Mesodermal cell (in vitro differentiated cells): Measurements from ENCODE around the gene PEAR1.

ENCODE experiments used
- H3K27ac ChIP-seq: 2 replicates; pipeline ENCODE4 v1.7.0; 2013; ENCODE audit warnings: mild to moderate bottlenecking, low read depth, low read length, moderate library complexity; ENCODE audit not compliant: severe bottlenecking
- H3K36me3 ChIP-seq: 2 replicates; pipeline ENCODE4 v1.7.1; 2013; ENCODE audit warnings: mild to moderate bottlenecking, low read length, moderate library complexity; ENCODE audit not compliant: control insufficient read depth, insufficient read depth
- H3K4me1 ChIP-seq: one replicate; pipeline ENCODE4 v1.7.1; 2013; ENCODE audit warnings: mild to moderate bottlenecking, low read length; ENCODE audit not compliant: insufficient read depth, control insufficient read depth, poor library complexity, severe bottlenecking
- H3K4me3 ChIP-seq: 2 replicates; pipeline ENCODE4 v1.7.0; 2013; ENCODE audit warnings: low read length, control low read depth, mild to moderate bottlenecking; ENCODE audit not compliant: insufficient read depth, poor library complexity, severe bottlenecking; ENCODE audit errors: extremely low read depth
- H3K9me3 ChIP-seq: 2 replicates; pipeline ENCODE4 v1.7.1; 2013; ENCODE audit warnings: mild to moderate bottlenecking, low read length, moderate library complexity; ENCODE audit not compliant: control insufficient read depth
- WGBS, 2 experiments: methylation state at CpG; one replicate each; pipeline ENCODE4 v1.1.5; 2013; ENCODE audit warnings: missing lambda C conversion rate in 2 of 2; ENCODE audit not compliant: insufficient coverage in 2 of 2; 5-methylcytosine and 5-hydroxymethylcytosine counted together

PEAR1 gene

DNA sequence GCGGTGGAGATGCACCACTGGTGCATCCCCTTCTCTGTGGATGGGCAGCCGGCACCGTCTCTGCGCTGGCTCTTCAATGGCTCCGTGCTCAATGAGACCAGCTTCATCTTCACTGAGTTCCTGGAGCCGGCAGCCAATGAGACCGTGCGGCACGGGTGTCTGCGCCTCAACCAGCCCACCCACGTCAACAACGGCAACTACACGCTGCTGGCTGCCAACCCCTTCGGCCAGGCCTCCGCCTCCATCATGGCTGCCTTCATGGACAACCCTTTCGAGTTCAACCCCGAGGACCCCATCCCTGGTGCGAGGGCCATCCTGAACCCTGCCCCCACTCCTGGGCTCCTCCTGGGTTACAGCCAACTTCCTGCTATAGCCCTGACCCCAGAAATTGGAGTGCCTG lies 19.9 kb upstream of the PEAR1 start:
- no peak overlapping the region for H3K4me3 ChIP-seq
- 97 to 98% methylated on average over 13 to 18 of the region's 18 CpGs for WGBS, 2 experiments
- H3K36me3 ChIP-seq: no peaks in the 10 kb centered on the region
- H3K4me1 ChIP-seq: no peaks in the 10 kb centered on the region
- no peaks in the 10 kb centered on the region for H3K9me3 ChIP-seq
- no peak overlapping the region for H3K27ac ChIP-seq

DNA sequence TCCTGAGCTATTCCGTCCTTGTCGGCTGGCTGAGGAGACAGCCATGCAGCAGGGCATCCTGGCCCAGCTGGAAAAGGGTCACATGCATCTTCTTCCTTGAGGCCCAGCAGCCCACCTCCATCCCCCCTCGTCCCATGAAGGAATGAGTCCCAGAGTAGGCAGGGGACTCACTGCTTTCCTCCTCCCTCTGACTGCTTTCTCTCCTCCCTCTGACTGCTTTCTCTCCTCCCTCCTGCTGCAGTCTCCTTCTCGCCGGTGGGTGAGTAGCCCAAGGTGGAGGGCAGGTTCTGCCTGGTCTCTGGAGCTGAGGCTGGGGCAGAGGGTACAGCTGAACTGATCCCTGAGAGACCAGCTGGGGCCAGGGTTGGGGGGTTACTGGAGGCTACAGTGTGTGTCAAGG lies 19.4 kb upstream of the PEAR1 start:
- no peaks in the 10 kb centered on the region for H3K9me3 ChIP-seq
- 85 to 93% methylated on average over 2 to 3 of the region's 5 CpGs for WGBS, 2 experiments
- H3K27ac ChIP-seq: no peak overlapping the region
- H3K4me3 ChIP-seq: no peak overlapping the region
- H3K36me3 ChIP-seq: no peaks in the 10 kb centered on the region
- H3K4me1 ChIP-seq: no peaks in the 10 kb centered on the region

DNA sequence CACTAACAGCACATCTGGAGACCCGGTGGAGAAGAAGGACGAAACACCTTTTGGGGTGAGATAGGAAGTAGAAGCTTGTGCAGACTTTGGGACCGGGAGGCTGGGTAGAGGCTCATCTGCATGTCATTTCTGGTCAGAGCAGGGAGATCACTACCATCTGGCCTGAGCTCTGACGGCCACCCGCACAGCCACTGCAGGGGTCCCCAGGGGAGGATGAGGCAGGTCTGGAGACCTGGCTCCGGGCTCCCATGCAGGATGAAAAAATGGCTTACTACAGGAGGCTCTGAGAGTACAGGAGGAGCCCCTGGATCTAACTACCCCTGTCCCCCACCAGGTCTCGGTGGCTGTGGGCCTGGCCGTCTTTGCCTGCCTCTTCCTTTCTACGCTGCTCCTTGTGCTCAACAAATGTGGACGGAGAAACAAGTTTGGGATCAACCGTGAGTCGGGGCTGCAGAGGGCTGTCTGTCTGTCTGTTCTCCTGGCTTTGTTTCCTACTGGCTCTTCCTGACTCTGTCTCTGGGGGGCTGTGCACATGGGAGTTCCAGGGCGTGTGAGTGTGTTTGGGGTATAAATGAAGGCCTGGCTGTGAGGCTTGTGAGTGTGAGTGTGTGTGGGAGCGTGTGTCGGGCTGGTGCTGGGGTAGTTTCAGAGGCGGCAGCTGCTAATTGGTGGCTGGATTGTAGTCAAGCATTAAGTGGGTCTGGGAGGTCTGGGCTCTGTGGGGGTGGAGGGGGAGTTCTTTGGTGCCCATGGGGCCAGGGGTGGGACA lies 18.8 kb upstream of the PEAR1 start:
- 84 to 86% methylated on average over 10 to 11 of the region's 16 CpGs for WGBS, 2 experiments

DNA sequence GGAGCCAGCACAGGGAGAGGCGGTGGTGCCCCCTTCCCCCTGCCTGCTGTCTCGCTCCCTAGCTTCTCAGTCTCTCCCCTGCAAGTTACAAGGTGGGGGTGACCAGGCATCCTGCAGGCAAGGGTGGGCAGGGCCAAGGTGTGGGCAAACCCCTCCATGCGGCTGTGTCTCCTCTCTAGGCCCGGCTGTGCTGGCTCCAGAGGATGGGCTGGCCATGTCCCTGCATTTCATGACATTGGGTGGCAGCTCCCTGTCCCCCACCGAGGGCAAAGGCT lies 18.2 kb upstream of the PEAR1 start:
- Histone ChIP-seq H3K27ac (no peak overlapping the region), H3K36me3 (no peaks in the 10 kb centered on the region), H3K4me3 (no peak overlapping the region), H3K4me1 (no peaks in the 10 kb centered on the region), H3K9me3 (no peaks in the 10 kb centered on the region)
- 82 to 88% methylated on average over 3 to 4 of the region's 5 CpGs for WGBS, 2 experiments

More for the DNA sequence above, 18.8 kb upstream of the PEAR1 start:
- H3K9me3 ChIP-seq: no peaks in the 10 kb centered on the region
- no peak overlapping the region for H3K27ac ChIP-seq
- H3K4me1 ChIP-seq: no peaks in the 10 kb centered on the region
- H3K36me3 ChIP-seq: no peaks in the 10 kb centered on the region
- no peak overlapping the region for H3K4me3 ChIP-seq

DNA sequence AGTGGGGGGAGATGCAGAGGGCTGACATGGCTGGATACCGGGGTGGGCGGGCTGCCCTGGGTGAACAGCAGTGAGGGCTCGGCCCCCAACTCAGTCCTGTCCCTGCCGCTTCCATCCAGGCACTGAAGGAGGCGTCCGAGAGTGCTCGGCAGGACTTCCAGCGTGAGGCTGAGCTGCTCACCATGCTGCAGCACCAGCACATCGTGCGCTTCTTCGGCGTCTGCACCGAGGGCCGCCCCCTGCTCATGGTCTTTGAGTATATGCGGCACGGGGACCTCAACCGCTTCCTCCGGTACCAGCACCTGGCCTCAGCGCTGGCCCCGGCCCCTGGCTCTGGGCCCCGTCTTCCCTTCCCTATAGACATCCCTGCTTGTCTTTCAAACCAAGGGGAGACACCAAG lies 17.2 kb upstream of the PEAR1 start:
- Histone ChIP-seq H3K36me3 (no peaks in the 10 kb centered on the region), H3K27ac (no peak overlapping the region), H3K4me3 (no peak overlapping the region), H3K4me1 (no peaks in the 10 kb centered on the region), H3K9me3 (no peaks in the 10 kb centered on the region)
- WGBS, 2 experiments: 41 to 46% methylated on average over 16 to 17 of the region's 21 CpGs

DNA sequence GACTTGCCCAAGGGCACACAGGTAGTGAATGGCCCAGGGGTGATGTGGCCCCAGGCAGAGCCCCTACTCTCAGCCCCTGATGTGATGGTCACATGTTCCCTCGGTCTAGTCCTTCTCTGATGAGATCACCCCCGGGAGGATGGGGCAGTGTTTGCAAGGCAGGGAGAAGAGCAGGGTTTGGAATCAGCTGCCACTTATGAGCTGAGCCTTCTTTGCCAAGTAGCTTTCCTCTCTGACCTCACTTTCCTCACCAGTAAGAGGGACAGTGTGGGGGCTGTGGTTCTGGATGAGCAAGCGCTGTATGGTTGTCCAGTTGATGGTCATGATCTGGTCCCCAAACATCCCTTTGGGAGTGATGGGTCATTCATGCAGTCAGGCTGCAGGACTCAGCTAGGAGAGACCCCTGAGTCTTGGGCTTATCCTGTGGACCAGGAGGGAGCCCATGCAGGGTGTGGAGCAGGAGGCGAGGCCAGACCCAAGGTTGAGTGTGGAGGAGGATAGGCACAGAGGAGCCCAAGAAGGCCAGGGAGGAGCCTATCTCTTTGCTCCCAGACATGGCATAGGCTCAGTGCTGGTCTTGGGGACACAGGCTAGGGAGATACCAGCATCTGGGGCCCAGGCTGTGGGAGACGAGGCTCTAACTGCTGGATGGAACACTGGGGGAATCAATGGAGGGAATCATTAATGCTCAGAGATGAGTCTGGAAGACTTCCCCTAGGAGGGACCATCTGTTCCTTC lies 15.9 kb upstream of the PEAR1 start:
- Histone ChIP-seq H3K36me3 (no peaks in the 10 kb centered on the region), H3K9me3 (no peaks in the 10 kb centered on the region), H3K4me1 (no peaks in the 10 kb centered on the region), H3K27ac (no peak overlapping the region), H3K4me3 (no peak overlapping the region)
- WGBS, 2 experiments: 66 to 84% methylated on average over 2 to 5 of the region's 5 CpGs

DNA sequence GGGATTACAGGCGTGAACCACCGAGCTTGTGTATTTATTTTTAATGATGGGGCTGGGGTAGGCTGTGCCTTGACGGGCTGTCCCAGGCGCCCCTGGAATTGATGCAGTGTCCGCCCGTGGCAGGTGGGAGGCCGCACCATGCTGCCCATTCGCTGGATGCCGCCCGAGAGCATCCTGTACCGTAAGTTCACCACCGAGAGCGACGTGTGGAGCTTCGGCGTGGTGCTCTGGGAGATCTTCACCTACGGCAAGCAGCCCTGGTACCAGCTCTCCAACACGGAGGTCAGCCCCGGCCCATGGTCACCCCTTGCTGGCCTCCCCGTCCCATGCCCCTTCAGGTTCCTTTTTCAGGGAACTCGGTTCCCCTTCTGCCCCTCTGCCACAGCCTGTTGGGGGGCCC lies 13.6 kb upstream of the PEAR1 start:
- Histone ChIP-seq H3K4me1 (peaks cover 8% of the 10 kb centered on the region), H3K27ac (no peak overlapping the region), H3K9me3 (no peaks in the 10 kb centered on the region), H3K4me3 (no peak overlapping the region), H3K36me3 (no peaks in the 10 kb centered on the region)
- WGBS, 2 experiments: 93 to 94% methylated on average over 19 to 21 of the region's 21 CpGs

DNA sequence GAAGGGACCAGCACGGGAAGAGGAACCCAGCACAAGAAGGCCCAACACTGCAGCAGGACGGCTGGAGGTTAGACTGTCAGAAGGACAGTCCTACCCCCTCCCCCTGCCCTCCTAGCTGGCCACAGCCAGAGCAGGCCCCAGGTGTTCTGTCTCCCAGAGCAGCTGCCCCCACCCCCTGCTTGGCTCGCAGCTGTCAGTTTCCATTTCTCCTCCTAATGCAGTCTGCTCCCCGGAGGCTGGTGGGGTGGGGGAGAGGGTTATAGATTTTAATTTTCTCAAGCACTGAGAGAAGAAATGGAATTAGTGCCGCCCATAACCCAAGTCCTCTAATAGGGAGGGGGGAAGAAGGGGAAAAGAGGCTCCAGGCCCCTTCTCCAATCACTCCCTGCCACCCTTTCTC lies 13.0 kb upstream of the PEAR1 start:
- Histone ChIP-seq H3K4me1 (peaks cover 12% of the 10 kb centered on the region), H3K4me3 (no peak overlapping the region), H3K27ac (no peak overlapping the region), H3K36me3 (no peaks in the 10 kb centered on the region), H3K9me3 (no peaks in the 10 kb centered on the region)
- 93 to 94% methylated on average over 2 of the region's 5 CpGs for WGBS, 2 experiments

DNA sequence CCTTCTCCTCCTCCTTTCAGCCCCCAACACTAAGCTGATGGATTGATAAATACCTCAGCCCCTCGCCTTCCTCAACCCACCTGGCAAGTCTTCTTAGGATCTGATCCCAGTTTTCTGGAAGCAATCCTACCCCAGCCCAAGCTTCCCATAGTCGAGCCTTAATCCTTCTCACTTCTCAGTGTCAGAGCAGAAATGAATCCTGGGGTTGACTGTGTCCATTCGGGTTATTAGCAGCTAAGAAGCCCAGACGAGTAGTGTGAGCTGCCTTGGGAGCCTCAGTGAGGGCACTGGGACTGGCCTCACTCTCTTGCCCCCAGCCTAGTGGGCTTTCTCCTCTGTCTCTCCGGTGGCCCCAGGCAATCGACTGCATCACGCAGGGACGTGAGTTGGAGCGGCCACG lies 12.4 kb upstream of the PEAR1 start:
- no peak overlapping the region for H3K4me3 ChIP-seq
- H3K9me3 ChIP-seq: no peaks in the 10 kb centered on the region
- no peaks in the 10 kb centered on the region for H3K36me3 ChIP-seq
- H3K4me1 ChIP-seq: peaks cover 17% of the 10 kb centered on the region
- 86 to 89% methylated on average over 7 to 10 of the region's 10 CpGs for WGBS, 2 experiments
- no peak overlapping the region for H3K27ac ChIP-seq

DNA sequence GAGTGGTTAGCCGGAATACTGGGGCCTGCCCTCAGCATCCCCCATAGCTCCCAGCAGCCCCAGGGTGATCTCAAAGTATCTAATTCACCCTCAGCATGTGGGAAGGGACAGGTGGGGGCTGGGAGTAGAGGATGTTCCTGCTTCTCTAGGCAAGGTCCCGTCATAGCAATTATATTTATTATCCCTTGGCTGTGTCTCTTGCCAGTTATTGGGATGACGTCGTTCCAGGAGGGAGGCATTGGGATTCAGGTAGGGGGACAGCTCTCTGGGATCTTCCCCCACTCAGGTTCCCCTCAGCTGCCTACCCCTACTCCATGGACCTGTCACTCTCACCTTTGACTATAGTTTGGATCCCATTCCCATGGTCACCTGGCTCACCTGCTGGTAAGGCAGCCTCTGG lies 11.9 kb upstream of the PEAR1 start:
- no peaks in the 10 kb centered on the region for H3K36me3 ChIP-seq
- no peaks in the 10 kb centered on the region for H3K9me3 ChIP-seq
- H3K4me3 ChIP-seq: no peak overlapping the region
- WGBS, 2 experiments: 100% methylated on average over 1 to 2 of the region's 4 CpGs
- no peak overlapping the region for H3K27ac ChIP-seq
- H3K4me1 ChIP-seq: peaks cover 21% of the 10 kb centered on the region

DNA sequence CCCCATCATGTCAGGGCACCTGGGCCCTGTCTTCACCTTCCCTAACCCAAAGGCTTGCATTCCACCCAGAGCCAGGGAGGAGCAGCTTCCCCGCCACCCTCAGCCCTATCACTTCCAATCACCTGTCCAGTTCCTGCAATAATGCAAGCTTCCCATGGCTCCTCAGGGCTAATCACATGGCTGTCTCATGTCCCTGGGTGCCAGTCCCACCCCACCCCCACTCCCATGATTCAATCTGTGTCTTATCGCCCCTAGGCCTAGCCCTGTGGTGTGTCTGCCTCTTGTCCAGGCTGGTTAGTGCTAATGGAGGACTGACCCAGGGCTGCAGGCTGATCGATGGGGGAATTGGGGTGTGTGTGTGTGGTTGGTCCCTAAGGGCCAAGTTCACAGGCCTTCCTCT lies 11.0 kb upstream of the PEAR1 start:
- Histone ChIP-seq H3K36me3 (no peaks in the 10 kb centered on the region), H3K27ac (no peak overlapping the region), H3K4me3 (no peak overlapping the region), H3K4me1 (peaks cover 26% of the 10 kb centered on the region), H3K9me3 (no peaks in the 10 kb centered on the region)
- WGBS, 2 experiments: 85 to 93% methylated on average over 2 of the region's 3 CpGs
